Fibroblast of mammary gland (primary cell): ENCODE results near the gene INO80C.

Experiments
- DNase-seq: peaks from one replicate; pipeline ENCODE4 v3.0.0-alpha.2; 2010; ENCODE audit warnings: low read depth
- H3K4me3 ChIP-seq: 2 replicates; pipeline ENCODE4 v1.5.1; 2011; ENCODE audit warnings: low read depth, mild to moderate bottlenecking, low read length, moderate library complexity; ENCODE audit not compliant: control insufficient read depth
- TF ChIP-seq, protein P1 (sequence below): conservative IDR thresholded peaks from 2 replicates; pipeline ENCODE4 v1.5.1; 2011; ENCODE audit warnings: low read depth, low read length, inconsistent platforms; ENCODE audit not compliant: control insufficient read depth, insufficient read depth

INO80C gene

GRCh38 chr18:35464831-35465279 is 32.9 kb downstream of the INO80C start:
- DNase-seq: no peak
- H3K4me3 ChIP-seq: no peak overlapping the region
- TF ChIP-seq, protein P1, sequence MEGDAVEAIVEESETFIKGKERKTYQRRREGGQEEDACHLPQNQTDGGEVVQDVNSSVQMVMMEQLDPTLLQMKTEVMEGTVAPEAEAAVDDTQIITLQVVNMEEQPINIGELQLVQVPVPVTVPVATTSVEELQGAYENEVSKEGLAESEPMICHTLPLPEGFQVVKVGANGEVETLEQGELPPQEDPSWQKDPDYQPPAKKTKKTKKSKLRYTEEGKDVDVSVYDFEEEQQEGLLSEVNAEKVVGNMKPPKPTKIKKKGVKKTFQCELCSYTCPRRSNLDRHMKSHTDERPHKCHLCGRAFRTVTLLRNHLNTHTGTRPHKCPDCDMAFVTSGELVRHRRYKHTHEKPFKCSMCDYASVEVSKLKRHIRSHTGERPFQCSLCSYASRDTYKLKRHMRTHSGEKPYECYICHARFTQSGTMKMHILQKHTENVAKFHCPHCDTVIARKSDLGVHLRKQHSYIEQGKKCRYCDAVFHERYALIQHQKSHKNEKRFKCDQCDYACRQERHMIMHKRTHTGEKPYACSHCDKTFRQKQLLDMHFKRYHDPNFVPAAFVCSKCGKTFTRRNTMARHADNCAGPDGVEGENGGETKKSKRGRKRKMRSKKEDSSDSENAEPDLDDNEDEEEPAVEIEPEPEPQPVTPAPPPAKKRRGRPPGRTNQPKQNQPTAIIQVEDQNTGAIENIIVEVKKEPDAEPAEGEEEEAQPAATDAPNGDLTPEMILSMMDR: no peak

GRCh38 chr18:35463827-35464226 is 33.9 kb downstream of the INO80C start:
- DNase-seq: no peak
- TF ChIP-seq, protein P1: no peak
- H3K4me3 ChIP-seq: no peak overlapping the region

DNA sequence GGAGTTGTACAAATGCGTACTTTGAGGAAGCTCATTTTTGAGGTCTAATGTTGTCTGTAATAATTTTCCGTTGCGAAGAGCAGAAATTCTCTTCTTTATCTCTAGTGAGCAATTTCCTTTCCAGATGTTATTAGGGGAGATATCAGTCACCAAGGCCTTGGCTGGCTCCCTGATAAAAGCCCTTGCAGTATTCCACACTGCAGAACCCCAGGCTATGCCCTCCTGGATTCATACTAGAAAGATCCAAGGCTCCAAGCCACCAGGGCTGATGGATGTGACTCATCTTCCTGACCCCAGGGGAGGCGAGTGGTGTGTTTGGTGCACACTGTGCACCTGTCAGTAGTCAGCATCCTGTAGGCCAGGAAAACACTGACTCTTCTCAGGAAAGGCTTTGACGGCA is 34.7 kb downstream of the INO80C start:
- DNase-seq: peak; percentile 21
- TF ChIP-seq, protein P1: no peak
- H3K4me3 ChIP-seq: no peak overlapping the region

- DNase-seq: peak; percentile 62
These were observed 37.0 kb downstream of the INO80C start for GRCh38 chr18:35460736-35461161.

DNA sequence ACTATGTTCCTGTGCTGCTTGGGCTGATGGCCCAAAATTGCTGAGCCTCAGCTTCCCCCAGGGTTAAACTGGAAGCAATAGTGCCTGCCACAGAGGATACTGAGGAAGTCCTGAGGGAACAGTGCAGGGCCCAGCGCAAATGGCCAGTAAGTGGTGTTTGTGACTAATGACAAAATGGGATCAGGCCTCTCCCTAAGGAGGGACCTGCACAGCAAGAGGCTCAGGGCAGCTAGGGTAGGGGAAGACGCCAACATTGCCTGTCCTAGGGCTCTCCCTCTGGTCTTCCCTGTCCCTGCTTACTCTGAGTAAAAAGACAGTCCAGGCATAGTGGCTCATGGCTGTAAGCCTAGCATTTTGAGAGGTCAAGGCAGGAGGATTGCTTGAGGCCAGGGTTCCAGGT is 37.8 kb downstream of the INO80C start:
- DNase-seq: no peak
- no peak overlapping the region for H3K4me3 ChIP-seq
- TF ChIP-seq, protein P1: no peak

More at GRCh38 chr18:35460736-35461161, 37.0 kb downstream of the INO80C start:
- H3K4me3 ChIP-seq: no peak overlapping the region
- TF ChIP-seq, protein P1: no peak

GRCh38 chr18:35458677-35459441 is 38.9 kb downstream of the INO80C start:
- TF ChIP-seq, protein P1: no peak
- H3K4me3 ChIP-seq: no peak overlapping the region
- peak; percentile 62 for DNase-seq

DNA sequence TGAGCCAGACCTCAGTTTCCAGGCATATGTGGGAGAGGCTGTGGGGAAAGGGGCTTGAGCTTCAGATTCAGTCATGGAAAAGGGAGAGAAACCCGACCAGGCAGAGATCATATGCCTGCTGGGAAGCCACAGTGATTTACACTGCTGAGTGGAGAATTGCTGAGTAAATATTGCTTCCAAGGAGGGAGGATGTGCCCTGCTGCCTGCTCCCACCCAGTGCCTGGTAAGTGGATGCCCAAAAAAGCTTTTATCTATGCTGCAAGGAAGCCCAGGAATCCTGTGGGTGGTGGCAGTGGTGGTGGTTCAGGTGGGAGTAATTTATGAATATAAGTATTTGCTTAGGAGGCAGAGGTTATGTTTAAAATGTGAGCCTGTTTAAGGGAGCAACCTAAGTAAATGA is 39.5 kb downstream of the INO80C start:
- DNase-seq: no peak
- no peak overlapping the region for H3K4me3 ChIP-seq
- TF ChIP-seq, protein P1: no peak
